DOHH2 (cell line): ENCODE data around the gene FOXN3.

ENCODE experiments used
- EZH2phosphoT487 ChIP-seq: fragments of 200-600 bp; sonication (generic); IDR thresholded peaks from 2 replicates; pipeline ENCODE4 v1.6.1; 2017; ENCODE audit warnings: borderline replicate concordance, mild to moderate bottlenecking, antibody characterized with exemption, low read length, moderate library complexity, mixed read lengths
- TF ChIP-seq, protein P1 (sequence below): fragments of 200-600 bp; sonication (generic); IDR thresholded peaks from one replicate; pipeline ENCODE4 v1.5.1; 2014; ENCODE audit warnings: antibody characterized with exemption, mild to moderate bottlenecking, low read depth, low read length; ENCODE audit not compliant: poor library complexity, severe bottlenecking

DNA sequence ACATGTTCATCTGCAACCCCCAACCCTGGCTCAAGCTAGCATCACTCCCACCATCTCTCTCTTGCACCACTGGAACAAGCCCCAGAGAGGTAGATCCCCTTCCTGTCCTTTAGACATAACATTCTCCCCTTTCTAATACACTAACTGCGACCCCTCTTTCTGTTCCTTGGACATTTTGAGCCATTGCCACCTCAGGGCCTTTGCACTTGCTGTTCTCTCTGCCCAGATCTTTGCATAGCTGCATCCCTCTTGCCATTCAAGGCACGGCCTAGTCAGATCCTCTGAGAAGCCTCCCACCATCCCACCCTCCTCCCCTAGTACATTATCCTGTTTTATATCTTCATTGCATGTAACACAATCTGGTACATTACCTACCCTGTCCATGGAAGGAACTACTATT, 16.5 kb downstream of the FOXN3 start:
- TF ChIP-seq, protein P1, sequence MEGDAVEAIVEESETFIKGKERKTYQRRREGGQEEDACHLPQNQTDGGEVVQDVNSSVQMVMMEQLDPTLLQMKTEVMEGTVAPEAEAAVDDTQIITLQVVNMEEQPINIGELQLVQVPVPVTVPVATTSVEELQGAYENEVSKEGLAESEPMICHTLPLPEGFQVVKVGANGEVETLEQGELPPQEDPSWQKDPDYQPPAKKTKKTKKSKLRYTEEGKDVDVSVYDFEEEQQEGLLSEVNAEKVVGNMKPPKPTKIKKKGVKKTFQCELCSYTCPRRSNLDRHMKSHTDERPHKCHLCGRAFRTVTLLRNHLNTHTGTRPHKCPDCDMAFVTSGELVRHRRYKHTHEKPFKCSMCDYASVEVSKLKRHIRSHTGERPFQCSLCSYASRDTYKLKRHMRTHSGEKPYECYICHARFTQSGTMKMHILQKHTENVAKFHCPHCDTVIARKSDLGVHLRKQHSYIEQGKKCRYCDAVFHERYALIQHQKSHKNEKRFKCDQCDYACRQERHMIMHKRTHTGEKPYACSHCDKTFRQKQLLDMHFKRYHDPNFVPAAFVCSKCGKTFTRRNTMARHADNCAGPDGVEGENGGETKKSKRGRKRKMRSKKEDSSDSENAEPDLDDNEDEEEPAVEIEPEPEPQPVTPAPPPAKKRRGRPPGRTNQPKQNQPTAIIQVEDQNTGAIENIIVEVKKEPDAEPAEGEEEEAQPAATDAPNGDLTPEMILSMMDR = no peak
- no peak for TF ChIP-seq EZH2phosphoT487
